PC-3 (cell line): ENCODE measurements around the gene PACRG.

Experiments used
- EZH2phosphoT487 ChIP-seq: fragments of 300-600 bp; sonication (generic); IDR thresholded peaks from 2 replicates; pipeline ENCODE4 v1.6.1; 2018; ENCODE audit warnings: mild to moderate bottlenecking, antibody characterized with exemption, low read length, borderline replicate concordance
- TF ChIP-seq, protein P1 (sequence below): fragments of 300-600 bp; sonication (generic); conservative IDR thresholded peaks from 2 replicates; pipeline ENCODE4 v1.5.1; 2017; ENCODE audit warnings: antibody characterized with exemption, low read depth, mild to moderate bottlenecking, low read length

DNA sequence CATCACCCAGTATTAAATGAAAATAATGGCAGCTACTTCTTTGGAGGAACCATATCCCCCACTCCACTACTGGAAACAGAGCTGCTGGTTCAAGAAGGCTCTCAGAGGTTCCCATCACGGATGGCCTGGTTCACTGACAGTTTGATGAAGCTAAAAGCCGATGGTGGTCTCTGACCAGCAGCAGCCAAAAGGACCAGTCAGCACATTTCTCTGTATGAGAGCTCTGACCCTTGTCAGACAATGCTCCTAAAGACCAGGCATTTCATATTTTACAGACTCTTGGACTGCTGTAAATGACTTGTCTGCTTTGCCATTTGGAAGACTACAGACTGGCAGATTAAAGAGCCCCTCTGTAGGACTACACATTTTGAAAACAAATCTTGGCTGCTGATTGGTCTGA, 16.8 kb upstream of the PACRG start:
- TF ChIP-seq, protein P1, sequence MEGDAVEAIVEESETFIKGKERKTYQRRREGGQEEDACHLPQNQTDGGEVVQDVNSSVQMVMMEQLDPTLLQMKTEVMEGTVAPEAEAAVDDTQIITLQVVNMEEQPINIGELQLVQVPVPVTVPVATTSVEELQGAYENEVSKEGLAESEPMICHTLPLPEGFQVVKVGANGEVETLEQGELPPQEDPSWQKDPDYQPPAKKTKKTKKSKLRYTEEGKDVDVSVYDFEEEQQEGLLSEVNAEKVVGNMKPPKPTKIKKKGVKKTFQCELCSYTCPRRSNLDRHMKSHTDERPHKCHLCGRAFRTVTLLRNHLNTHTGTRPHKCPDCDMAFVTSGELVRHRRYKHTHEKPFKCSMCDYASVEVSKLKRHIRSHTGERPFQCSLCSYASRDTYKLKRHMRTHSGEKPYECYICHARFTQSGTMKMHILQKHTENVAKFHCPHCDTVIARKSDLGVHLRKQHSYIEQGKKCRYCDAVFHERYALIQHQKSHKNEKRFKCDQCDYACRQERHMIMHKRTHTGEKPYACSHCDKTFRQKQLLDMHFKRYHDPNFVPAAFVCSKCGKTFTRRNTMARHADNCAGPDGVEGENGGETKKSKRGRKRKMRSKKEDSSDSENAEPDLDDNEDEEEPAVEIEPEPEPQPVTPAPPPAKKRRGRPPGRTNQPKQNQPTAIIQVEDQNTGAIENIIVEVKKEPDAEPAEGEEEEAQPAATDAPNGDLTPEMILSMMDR: no peak
- TF ChIP-seq EZH2phosphoT487: no peak
